NT2/D1 (cell line): ENCODE data around the gene DNAJC27.

Experiments
- DNase-seq: peaks from one replicate; pipeline ENCODE4 v3.0.0-alpha.2; 2011; ENCODE audit warnings: low read depth, low spot score
- H3K27me3 ChIP-seq: 2 replicates; pipeline ENCODE4 v1.6.0; 2011; ENCODE audit warnings: mild to moderate bottlenecking; ENCODE audit not compliant: insufficient read length, insufficient read depth
- H3K36me3 ChIP-seq: 2 replicates; pipeline ENCODE4 v1.6.1; 2011; ENCODE audit warnings: mild to moderate bottlenecking, low read length, mixed read lengths; ENCODE audit not compliant: insufficient read depth, insufficient read length
- H3K4me1 ChIP-seq: 2 replicates; pipeline ENCODE4 v1.5.1; 2011; ENCODE audit not compliant: insufficient read depth, insufficient read length
- H3K4me3 ChIP-seq: 2 replicates; pipeline ENCODE4 v1.5.1; 2011; ENCODE audit warnings: low read depth; ENCODE audit not compliant: insufficient read length
- H3K9ac ChIP-seq: 2 replicates; pipeline ENCODE4 v1.6.0; 2011; ENCODE audit warnings: low read depth; ENCODE audit not compliant: insufficient read length
- H3K9me3 ChIP-seq: 2 replicates; pipeline ENCODE4 v1.5.1; 2011; ENCODE audit warnings: mild to moderate bottlenecking, low read length; ENCODE audit not compliant: insufficient read depth
- SUZ12 ChIP-seq: IDR thresholded peaks from 2 replicates; pipeline ENCODE4 v1.6.1; 2011; ENCODE audit not compliant: insufficient read length, insufficient read depth; ENCODE audit errors: extremely low read depth
- YY1 ChIP-seq: IDR thresholded peaks from 2 replicates; pipeline ENCODE4 v1.6.1; 2011; ENCODE audit not compliant: insufficient read length, insufficient read depth
- ZNF274 ChIP-seq: IDR thresholded peaks from 2 replicates; pipeline ENCODE4 v1.6.1; 2011; ENCODE audit warnings: mild to moderate bottlenecking, low read depth, low read length

Gene DNAJC27

GRCh38 chr2:24935145-24935544 is 36.6 kb downstream of the DNAJC27 start:
- no peaks in the 10 kb centered on the region for H3K27me3 ChIP-seq
- no peak overlapping the region for H3K4me3 ChIP-seq
- H3K36me3 ChIP-seq: no peaks in the 10 kb centered on the region
- H3K4me1 ChIP-seq: no peaks in the 10 kb centered on the region
- no peaks in the 10 kb centered on the region for H3K9me3 ChIP-seq
- no peak overlapping the region for H3K9ac ChIP-seq
- TF ChIP-seq YY1 (no peak), ZNF274 (no peak), SUZ12 (no peak)
- no peak for DNase-seq

- Histone ChIP-seq H3K36me3 (no peaks in the 10 kb centered on the region), H3K9me3 (no peaks in the 10 kb centered on the region), H3K4me3 (no peak overlapping the region), H3K4me1 (peaks cover 2% of the 10 kb centered on the region), H3K9ac (no peak overlapping the region), H3K27me3 (no peaks in the 10 kb centered on the region)
- no peak for DNase-seq
- TF ChIP-seq YY1: no peak
- no peak for TF ChIP-seq ZNF274
- TF ChIP-seq SUZ12: no peak
Measured at GRCh38 chr2:24932715-24933114, 39.0 kb downstream of the DNAJC27 start.

- Histone ChIP-seq H3K4me1 (peaks cover 8% of the 10 kb centered on the region), H3K27me3 (no peaks in the 10 kb centered on the region), H3K9me3 (no peaks in the 10 kb centered on the region), H3K36me3 (no peaks in the 10 kb centered on the region), H3K9ac (no peak overlapping the region), H3K4me3 (no peak overlapping the region)
- no peak for TF ChIP-seq SUZ12
- no peak for TF ChIP-seq ZNF274
- no peak for TF ChIP-seq YY1
- DNase-seq: no peak
Measured at GRCh38 chr2:24930768-24931167, 41.0 kb downstream of the DNAJC27 start.

- no peak for TF ChIP-seq SUZ12
- no peak for TF ChIP-seq ZNF274
- no peak for TF ChIP-seq YY1
Measured at GRCh38 chr2:24929230-24929629, 42.5 kb downstream of the DNAJC27 start.

GRCh38 chr2:24928036-24928435 is 43.7 kb downstream of the DNAJC27 start:
- Histone ChIP-seq H3K36me3 (no peaks in the 10 kb centered on the region), H3K4me3 (no peak overlapping the region), H3K9ac (no peak overlapping the region), H3K9me3 (no peaks in the 10 kb centered on the region), H3K4me1 (peaks cover 14% of the 10 kb centered on the region), H3K27me3 (no peaks in the 10 kb centered on the region)
- DNase-seq: no peak
- no peak for TF ChIP-seq ZNF274
- no peak for TF ChIP-seq SUZ12
- TF ChIP-seq YY1: no peak

More at GRCh38 chr2:24929230-24929629, 42.5 kb downstream of the DNAJC27 start:
- Histone ChIP-seq H3K4me1 (peaks cover 14% of the 10 kb centered on the region), H3K27me3 (no peaks in the 10 kb centered on the region), H3K4me3 (no peak overlapping the region), H3K36me3 (no peaks in the 10 kb centered on the region), H3K9ac (no peak overlapping the region), H3K9me3 (no peaks in the 10 kb centered on the region)
- DNase-seq: no peak

- no peaks in the 10 kb centered on the region for H3K27me3 ChIP-seq
- peaks cover 14% of the 10 kb centered on the region for H3K4me1 ChIP-seq
- TF ChIP-seq SUZ12 (no peak), ZNF274 (no peak), YY1 (no peak)
- no peak overlapping the region for H3K9ac ChIP-seq
- no peak overlapping the region for H3K4me3 ChIP-seq
- no peak for DNase-seq
- no peaks in the 10 kb centered on the region for H3K9me3 ChIP-seq
- H3K36me3 ChIP-seq: no peaks in the 10 kb centered on the region
Measured at GRCh38 chr2:24926602-24927252, 45.0 kb downstream of the DNAJC27 start.

- no peaks in the 10 kb centered on the region for H3K27me3 ChIP-seq
- peaks cover 14% of the 10 kb centered on the region for H3K4me1 ChIP-seq
- H3K9me3 ChIP-seq: no peaks in the 10 kb centered on the region
- TF ChIP-seq ZNF274 (no peak), SUZ12 (no peak), YY1 (no peak)
- no peak for DNase-seq
- no peak overlapping the region for H3K4me3 ChIP-seq
- H3K36me3 ChIP-seq: no peaks in the 10 kb centered on the region
- no peak overlapping the region for H3K9ac ChIP-seq
Measured at GRCh38 chr2:24926220-24926601, 45.5 kb downstream of the DNAJC27 start.

GRCh38 chr2:24925815-24926214 is 45.9 kb downstream of the DNAJC27 start:
- no peak for TF ChIP-seq YY1
- no peak for TF ChIP-seq SUZ12
- no peak for TF ChIP-seq ZNF274
- peaks cover 14% of the 10 kb centered on the region for H3K4me1 ChIP-seq
- no peaks in the 10 kb centered on the region for H3K36me3 ChIP-seq
- H3K4me3 ChIP-seq: no peak overlapping the region
- DNase-seq: no peak
- H3K9me3 ChIP-seq: no peaks in the 10 kb centered on the region
- no peak overlapping the region for H3K9ac ChIP-seq
- H3K27me3 ChIP-seq: no peaks in the 10 kb centered on the region
